ENCODE results near the gene SMARCA2.

The SMARCA2 gene

DNA sequence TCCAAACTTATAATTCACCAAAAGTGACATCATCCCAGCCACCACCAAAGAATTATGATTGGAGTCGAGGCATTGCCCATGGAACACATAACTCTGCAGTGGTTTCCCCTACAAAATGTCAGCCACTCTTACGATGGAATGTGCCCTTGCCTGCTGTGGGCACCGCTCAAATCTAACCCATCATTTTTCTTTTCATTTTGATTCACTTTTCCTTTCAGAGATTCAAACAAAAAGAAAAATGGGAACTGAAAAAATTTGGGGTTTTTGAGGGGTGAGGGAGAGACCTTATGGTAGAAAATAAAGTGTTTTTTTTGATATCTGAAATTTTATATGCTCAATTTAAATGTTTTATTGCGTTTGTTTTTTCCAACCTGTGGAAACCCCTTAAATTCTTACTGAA is 28.1 kb downstream of the SMARCA2 start:
- DNase-seq (ENCODE audit: low spot score), result no peak

DNA sequence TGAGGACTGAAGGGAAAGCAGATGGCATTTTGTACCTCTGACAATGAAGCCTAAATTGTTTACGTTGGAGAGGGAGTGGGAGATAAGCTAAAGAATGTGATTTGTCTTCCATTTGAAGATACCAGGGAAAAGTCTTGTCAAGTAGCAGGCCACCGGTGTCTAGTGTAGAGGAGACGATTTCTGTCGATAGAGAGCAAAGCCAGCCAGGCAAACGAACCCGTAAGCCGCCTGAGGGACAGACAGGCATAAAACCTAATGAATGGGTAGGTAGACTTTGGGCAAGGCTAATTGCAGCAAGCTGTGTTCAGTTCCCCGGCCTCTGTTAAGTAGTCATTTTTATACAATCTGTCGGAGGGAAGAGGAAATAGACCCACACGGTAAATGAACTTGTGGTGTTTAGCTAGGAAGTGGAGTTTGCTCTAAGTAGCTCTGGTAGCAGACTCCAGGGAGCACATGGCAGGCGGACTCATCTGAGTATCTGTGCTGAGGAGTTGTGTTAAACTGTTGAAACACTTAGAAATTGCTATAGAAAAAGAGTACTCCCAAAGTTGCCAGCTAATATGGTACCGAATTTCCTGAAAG is 28.8 kb downstream of the SMARCA2 start:
- DNase-seq (ENCODE audit: low spot score), result no peak

DNA sequence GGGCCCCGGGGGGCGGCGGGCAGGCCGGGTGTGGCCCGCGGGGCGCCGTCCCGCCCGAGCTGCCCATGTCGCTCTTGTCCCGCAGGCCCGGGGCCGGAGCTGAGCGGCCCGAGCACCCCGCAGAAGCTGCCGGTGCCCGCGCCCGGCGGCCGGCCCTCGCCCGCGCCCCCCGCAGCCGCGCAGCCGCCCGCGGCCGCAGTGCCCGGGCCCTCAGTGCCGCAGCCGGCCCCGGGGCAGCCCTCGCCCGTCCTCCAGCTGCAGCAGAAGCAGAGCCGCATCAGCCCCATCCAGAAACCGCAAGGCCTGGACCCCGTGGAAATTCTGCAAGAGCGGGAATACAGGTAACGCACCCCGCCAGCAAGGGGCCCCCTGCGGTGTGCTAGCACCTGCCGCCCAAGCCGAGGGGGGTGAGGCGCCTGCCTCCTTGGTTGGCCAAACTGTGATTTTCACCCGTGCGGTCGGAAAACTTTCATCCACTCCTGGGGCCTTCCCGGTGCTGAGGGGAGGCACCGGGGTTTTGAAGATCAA is 32.1 kb downstream of the SMARCA2 start:
- no peak for DNase-seq (ENCODE audit: low spot score)

DNA sequence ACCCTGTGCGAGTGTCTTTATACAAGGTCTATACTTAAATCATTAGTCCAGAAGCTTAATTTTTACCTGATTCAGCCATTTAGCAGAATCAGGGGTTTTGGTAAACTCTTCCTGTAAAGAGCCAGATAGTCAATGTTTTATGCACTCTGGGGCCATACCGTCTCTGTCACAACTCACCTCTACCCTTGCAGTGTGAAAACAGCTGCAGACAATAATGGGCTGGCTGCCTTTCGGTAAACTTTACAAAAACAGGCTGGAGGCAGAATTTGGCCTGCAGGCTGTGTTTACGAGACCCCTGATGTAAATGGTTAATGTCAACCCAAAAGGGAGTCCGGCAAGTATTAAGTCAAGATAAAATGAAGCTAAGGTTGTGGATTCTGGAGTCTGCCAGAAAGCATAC is 32.8 kb downstream of the SMARCA2 start:
- no peak for DNase-seq (ENCODE audit: low spot score)

DNA sequence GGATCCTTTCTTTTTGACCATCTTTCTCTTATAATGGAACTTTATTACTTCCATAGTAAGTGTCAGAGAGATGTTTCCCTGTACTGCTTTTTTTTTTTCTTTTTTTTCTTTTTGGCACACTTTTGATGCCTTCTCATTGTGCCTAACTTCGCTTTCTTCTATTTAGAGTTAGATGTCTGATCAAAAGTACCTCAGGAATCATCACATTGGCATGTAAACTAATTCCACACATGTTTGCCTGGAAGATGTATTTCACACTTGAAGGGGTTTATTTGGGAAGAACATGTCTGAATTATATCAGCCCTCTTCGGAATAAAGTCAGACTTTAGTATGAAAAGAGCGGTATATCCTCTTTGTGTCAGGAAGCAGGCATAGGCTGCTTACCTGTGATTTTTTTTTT is 35.1 kb downstream of the SMARCA2 start:
- DNase-seq (ENCODE audit: low spot score), result no peak

DNA sequence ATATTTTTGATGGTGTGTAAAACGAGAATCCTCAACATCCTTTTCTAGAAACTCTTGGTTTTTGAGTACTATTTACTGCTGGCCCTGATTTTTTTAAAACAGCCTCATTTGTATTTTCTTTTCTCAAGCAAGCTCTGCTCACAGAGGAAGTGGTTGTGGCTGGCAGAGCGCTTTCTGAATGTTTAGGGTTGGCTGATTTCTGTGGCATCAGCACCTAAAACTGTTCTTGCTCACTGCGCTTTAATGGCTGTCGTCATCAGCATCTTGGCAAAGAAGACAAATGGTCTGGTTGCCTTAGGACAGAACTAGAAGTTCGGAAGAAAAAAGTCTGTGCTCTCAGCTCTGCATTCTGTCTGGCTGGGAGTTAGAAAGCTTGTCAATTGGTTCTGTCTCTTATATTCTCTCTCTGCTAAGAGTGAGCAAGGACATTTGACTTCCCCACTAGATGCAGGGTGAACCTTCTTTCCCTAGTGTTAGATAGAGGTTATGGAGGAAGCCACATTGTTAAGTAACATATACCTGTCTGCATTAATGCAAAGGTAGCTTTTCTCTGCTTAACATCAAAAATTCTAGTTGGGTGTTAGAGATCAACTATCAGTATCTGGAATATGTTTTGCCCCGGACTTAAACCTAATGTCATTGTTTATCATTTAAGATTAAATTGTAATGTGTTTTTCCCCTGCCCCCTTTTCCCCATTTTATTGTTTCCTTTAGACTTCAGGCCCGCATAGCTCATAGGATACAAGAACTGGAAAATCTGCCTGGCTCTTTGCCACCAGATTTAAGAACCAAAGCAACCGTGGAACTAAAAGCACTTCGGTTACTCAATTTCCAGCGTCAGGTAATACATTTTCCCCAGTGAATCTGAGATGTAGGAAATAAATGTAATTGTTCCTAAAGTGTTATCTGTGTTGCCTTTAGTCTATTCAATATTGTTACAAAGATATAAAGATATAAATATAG is 39.0 kb downstream of the SMARCA2 start:
- DNase-seq (ENCODE audit: low spot score), result peak; percentile 69

DNA sequence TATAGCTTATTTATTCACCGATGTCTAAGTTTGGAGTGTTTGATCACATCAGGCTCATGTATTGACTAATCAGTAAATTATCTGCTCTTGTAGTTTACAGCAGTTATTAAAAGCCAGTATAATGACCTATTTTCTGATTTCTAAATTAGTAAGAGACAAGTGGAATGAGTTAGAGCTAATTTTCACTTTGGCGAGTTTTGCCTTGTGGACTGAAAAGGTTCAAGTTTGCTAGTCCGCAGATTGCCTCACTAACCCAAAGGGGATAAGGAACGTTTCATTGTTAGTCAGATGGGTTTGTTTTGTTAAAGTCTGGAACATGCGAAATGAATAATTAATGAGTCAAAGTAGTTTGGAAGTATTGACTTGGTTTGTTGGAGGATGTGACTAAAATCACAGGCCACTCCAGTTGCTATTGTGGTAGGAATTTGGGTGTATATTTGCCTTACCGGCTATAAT is 40.1 kb downstream of the SMARCA2 start:
- no peak for DNase-seq (ENCODE audit: low spot score)

DNA sequence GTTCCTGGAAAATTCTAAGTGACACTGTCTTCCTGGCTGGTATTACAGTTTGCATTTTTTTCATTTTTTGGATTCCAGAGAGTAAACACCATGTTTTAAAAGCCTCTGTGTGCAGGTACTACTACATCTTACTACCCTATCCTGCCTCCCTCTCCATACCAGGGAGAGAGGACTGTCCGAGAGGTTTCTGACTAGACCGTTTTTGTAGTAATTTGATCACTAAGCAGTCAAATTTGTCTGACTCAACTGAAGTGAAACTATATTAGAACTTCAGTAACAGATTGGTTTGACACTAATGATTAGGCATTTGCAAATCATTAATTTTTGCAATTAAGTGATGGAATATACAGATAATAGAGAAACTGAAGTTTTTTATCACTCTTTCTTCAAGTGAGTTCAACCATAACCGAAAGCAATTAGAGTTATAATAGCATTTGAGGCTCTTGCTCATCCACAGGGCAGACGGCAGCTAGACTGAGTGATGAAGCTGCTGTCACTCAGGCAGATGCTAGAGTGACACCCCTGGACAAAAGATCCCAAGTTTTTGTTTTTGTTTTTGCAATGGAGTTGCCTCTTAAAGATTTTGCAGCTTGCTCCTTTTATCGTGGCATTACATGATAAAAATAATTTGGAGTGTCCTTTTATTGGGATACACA is 44.3 kb downstream of the SMARCA2 start:
- no peak for DNase-seq (ENCODE audit: low spot score)

DNA sequence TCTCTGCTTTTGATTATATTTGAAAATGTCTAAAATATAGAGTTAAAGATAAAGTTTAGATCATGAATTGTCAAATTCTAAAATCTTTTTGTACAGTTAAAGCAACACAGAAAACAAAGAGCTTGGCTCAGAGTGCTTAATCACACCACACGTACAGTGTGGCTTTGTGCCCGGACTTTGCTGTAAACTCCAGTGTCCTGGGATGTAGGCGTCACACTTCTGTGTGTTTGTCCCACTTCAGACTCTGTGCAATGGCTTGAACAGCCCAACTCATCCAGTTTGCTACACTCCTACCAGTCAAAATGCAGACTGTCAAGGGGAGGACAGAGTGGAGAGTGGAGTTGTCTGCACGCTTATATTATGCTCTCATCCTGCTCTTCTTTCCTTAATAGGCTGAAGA is 45.3 kb downstream of the SMARCA2 start:
- DNase-seq (ENCODE audit: low spot score), result no peak

DNA sequence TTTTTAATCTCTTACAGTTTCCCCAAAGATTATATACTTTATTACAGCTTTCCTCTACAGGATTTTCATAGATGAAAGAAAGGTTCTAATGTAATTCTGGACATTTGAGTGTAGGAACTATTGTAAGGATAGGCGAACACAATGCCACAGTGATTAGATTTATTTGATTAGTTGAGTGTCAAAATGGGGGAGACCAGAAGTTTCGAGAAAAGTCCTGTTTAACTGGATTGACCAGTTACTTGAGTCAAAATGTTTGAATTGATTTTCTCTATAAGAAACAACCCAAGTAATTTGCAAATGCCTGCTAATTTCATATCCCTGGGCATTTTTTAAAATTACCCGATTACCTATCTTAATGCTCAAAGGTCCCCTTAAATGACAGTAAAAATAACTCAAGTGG is 50.6 kb downstream of the SMARCA2 start:
- DNase-seq (ENCODE audit: low spot score), result no peak

DNA sequence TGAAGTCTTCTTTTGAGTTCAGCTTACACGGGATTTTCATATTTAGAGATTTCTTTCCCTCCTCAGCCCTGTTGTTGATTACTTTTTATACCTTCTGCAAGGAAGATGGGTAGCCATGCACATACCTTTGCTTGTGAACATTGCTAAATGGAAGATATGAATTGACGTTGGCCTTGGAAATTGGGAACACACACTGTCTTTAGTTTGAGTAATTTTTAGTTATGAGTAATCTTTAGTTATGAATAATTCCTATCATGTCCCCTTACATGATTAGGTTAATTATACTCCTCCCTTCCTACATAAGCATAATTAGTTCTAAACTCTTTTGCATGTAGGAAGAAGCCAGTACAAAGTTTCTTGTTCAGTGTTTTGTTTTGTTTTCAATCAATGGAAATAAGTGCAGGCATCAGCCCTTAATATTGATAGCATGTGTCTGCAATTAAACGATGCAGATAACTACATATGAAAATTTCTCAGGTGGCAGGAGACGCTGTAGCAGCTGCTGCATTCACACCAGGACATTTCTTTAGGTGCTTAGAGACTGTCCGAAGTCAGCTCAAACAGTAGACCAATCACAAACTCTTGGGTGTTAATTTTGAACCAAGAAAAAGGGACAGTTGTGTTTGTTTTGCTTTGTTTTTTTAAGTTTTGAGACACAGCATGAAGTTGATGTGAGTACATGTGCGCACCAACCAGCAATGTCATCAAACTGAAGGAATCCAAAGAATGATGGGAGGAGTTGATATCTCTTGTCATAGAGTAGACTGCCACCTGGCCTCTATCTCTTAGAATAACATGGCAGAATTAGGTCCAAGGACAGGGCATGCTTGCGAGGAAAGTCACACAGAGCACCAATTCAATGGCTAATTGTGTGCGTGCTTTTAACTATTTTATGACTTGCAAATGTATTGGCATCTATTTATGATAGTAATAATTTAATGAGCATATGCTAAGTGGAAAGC is 51.4 kb downstream of the SMARCA2 start:
- no peak for DNase-seq (ENCODE audit: low spot score)

DNA sequence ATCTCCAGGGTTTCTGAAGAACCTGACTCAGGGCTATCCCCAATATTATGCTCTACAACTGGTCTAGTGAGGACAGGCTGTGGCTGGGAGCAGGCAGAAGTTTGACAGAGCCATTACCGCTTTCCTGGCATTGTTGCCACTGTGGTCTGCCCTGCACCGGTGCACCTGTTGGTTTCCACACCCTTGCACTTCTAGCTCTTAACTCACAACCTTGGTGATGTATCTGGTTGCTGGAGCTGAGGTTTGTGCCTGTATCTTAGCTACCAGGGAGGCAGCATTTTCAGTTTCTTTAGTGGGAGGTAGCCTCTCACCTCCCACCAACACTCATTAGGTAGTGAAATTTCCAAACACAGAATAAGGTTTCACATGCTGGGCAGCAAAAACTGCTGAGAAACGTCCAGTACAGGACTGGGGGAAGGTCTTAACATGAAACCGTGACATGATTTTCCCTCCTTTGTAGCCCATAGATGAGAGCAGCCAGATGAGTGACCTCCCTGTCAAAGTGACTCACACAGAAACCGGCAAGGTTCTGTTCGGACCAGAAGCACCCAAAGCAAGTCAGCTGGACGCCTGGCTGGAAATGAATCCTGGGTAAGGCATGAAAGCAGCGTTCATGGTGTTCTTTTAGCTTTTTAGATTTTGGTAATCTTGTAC is 57.7 kb downstream of the SMARCA2 start:
- DNase-seq (ENCODE audit: low spot score), result no peak

DNA sequence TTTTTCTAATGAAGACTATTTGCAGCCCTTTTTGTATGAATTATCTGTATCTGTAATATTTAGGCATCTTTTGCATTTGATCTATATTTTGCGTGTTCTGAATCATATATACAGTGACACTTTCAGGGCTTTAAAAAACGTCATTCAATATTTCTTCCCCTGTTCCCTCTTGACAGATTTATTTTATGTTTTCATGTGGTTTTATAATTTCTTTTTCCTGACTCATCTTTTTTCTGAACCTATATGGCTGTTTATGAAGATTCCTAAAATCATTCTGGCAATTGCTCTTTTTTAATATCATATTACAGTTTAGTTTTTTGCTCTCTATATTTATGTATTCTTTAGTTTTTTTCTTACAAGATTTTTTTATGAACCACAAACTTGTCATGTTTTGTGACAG is 67.6 kb downstream of the SMARCA2 start:
- no peak for DNase-seq (ENCODE audit: low spot score)

DNA sequence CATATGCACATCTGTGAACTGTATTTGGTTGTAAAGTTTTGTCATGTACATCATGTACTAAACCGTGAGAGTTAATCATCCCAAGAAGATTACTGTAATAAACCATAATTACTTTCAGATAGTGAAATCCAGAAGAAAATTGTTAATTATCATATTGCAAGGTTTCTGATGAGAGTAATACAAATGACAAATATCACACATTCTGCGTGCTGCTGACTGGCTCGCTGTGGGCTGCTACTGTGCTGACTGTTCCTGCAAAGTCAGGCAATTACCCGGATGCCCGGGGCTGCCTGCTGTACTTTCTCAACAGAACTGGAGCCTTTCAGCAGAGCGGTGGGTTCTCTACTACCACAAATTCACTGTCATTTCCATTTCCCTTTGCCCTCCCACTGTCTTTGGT is 68.3 kb downstream of the SMARCA2 start:
- DNase-seq (ENCODE audit: low spot score), result no peak

DNA sequence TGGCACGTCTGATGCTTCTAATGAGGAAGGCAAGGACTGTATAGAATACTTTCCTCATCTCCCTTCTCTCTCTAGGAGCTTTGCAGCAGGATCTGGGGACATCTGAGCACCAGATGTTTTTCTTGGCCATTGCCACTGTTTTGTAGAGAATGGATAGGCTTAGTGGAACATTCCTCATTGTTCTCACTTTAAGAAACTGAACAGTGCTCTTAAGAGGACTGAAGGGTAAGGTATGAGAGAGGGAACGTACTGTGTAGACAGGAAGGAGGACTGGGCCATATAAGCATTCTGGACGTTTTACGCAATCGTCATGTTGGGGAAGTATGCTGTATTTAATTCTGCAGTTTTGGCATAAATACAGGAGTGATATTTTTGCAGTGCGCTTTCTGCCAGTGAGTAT is 70.6 kb downstream of the SMARCA2 start:
- no peak for DNase-seq (ENCODE audit: low spot score)

DNA sequence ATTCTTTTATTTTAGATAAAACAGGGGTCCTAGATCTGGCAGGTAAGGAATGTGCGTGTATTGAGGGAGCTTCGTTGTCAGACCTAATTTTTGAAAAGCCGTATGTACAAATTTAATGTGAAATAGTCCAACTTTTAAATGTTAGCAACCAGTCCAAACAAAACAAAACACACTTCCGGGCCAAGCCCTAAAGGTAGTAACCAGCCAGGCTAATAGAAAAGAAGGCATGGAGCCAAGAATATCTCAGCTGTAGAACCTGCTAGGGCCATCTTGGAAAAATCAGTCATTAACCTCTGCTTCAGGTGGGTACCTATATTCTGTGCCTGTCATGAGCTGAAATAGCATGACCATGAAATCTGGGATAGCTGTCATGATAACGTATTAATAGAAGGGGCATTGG is 71.0 kb downstream of the SMARCA2 start:
- no peak for DNase-seq (ENCODE audit: low spot score)

DNA sequence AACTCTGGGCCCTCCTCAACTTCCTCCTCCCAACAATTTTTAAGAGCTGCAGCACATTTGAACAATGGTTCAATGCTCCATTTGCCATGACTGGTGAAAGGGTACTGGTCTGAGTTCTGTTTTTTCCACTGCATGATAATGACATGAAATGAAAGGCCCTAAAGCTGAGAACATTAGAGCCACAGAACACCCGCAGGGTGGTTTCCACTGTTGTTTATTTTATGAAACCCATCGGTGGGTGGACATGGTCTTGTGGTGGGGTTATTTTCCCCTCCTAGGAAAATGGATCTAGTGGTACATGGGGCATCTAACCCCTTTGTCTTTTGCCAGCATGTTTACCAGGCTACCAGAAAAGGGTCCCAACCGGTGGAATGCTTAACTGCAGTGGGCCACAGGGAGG is 71.8 kb downstream of the SMARCA2 start:
- no peak for DNase-seq (ENCODE audit: low spot score)

DNA sequence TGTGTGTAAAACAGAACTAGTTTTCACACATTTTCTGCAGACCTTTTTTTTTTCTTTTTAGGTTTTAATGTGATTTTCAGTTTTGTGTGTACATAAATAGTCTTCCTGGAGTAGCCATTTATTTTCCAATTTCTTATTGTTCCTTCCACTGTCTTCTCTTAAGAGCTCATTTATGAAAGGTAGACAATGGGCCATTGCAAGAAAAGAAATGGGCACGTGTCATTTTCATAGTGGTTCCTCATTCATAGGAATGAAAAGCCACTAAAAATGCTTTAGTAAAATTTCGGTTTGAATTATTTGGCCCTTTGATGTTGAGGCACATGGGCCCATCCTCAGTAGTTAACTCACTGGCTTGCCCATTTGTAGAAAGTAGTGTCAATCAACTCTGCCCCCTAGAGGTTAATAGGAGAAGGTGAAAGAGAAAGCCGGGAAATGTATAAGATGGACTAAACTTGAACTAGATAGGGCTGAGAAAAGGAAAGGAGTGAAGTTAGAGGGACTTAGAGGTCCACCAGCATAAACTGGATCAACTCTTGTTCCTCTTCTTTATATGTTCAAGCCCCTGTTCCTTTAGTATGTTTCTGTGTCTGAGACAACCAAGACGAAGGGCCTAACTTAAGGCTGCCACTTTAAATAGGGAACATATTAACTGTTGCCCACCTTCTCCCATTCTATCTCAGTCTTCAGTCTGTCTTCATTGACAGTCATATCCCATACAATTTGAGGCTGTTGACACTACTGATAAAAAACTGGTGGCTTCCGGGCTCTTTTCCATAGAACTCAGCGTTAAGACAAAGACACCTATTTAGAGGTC is 72.6 kb downstream of the SMARCA2 start:
- DNase-seq (ENCODE audit: low spot score), result peak; percentile 27

DNA sequence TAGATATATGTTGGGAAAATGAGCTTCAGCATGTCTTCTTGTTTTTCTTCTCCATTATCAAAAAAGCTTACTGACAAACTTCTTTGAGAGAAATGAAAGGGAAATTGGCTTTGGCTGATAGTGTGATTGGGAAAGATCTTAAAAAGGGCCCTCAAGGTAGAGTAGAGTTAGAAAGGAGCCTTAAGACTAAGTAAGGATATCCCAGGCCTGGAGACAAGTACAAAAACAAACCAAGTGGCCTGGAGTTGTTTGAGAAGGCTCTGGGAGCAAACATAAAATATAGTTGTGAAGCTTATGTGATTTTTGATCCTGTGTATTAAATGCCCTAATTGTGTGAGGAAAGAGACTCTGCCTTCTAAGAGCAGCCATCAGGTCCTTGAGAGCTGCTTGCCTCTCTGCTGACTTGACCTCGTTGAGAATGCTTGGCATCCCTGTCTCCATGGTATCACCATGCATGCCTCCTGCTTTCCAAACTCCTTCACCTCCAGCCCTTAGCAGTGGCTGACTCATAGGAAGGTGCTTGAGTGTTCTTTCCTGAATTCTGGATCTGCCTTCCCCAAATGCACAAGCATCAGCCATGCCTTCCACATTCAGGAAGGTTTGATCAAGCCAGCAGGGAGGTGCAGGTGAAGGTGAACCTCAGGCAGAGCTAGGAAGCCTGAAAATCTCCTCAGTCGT is 78.9 kb downstream of the SMARCA2 start:
- no peak for DNase-seq (ENCODE audit: low spot score)
